PFSK-1 (cell line): ENCODE results near the gene FEV.

Source experiments
- FOXP2 ChIP-seq: optimal IDR thresholded peaks from 2 replicates; pipeline ENCODE3; 2011; ENCODE audit warnings: borderline replicate concordance, control low read depth, inconsistent platforms; ENCODE audit not compliant: insufficient read depth; ENCODE audit errors: extremely low read length, extremely low read depth
- POLR2AphosphoS5 ChIP-seq: IDR thresholded peaks from 2 replicates; pipeline ENCODE4 v1.6.1; 2012; ENCODE audit warnings: low read depth, mild to moderate bottlenecking, control low read depth, low read length, moderate library complexity
- REST ChIP-seq, 2 experiments: IDR thresholded peaks; 2 replicates each; pipeline versions ENCODE4 v1.6.1 to v1.8.0; 2011 to 2012; ENCODE audit warnings: low read depth in 2 of 2, low read length in 2 of 2, control low read depth in 1 of 2, inconsistent platforms in 1 of 2, mild to moderate bottlenecking in 1 of 2, moderate library complexity in 1 of 2; ENCODE audit not compliant: insufficient read depth in 1 of 2
- SIN3A ChIP-seq: IDR thresholded peaks from 2 replicates; pipeline ENCODE4 v1.6.1; 2012; ENCODE audit warnings: mild to moderate bottlenecking, low read length, moderate library complexity, borderline replicate concordance; ENCODE audit not compliant: insufficient read depth
- TAF1 ChIP-seq: IDR thresholded peaks from 2 replicates; pipeline ENCODE4 v1.6.1; 2012; ENCODE audit warnings: low read length, control low read depth, borderline replicate concordance; ENCODE audit not compliant: insufficient read depth

Gene FEV

GRCh38 chr2:218982586-218983262, 2.3 kb downstream of the FEV start:
- TF ChIP-seq POLR2AphosphoS5 (no peak), FOXP2 (no peak), REST (IDR thresholded peaks at IDR 0.05; ENCODE audit: insufficient read depth in 1 of 2, low read depth in 2 of 2, low read length in 2 of 2) (no peak), TAF1 (no peak), SIN3A (no peak)

- TF ChIP-seq FOXP2 (no peak), REST (IDR thresholded peaks at IDR 0.05; ENCODE audit: insufficient read depth in 1 of 2, low read depth in 2 of 2, low read length in 2 of 2) (no peak), TAF1 (no peak), SIN3A (no peak), POLR2AphosphoS5 (no peak)
Measured at GRCh38 chr2:218981881-218982585, 3.0 kb downstream of the FEV start.

- TF ChIP-seq REST (IDR thresholded peaks at IDR 0.05; ENCODE audit: insufficient read depth in 1 of 2, low read depth in 2 of 2, low read length in 2 of 2) (no peak), TAF1 (no peak), FOXP2 (no peak), SIN3A (no peak), POLR2AphosphoS5 (no peak)
Measured at GRCh38 chr2:218981390-218981880, 3.5 kb downstream of the FEV start.

GRCh38 chr2:218980735-218981389, 4.1 kb downstream of the FEV start:
- TF ChIP-seq REST (IDR thresholded peaks at IDR 0.05; ENCODE audit: insufficient read depth in 1 of 2, low read depth in 2 of 2, low read length in 2 of 2) (no peak), SIN3A (no peak), FOXP2 (no peak), POLR2AphosphoS5 (no peak), TAF1 (no peak)
